Umbilical cord (tissue), 2 donors: ENCODE data around the gene RASAL2. TPM values are rescaled to one million over a fixed set of nuclear protein-coding genes. Genes with fewer than 3 reads are reported as not detected.

ENCODE experiments used
- DNase-seq: peaks from one replicate; pipeline ENCODE4 v3.0.0-alpha.2; 2015; ENCODE audit warnings: low spot score
- total RNA-seq: library from RNA; depleted of rRNA; stranded (reverse); fragments of >200 nt; gene quantifications from one replicate; pipeline ENCODE4 v1.2.3, GENCODE V29; 2014; ENCODE audit warnings: low replicate concordance; ENCODE audit not compliant: insufficient read depth

RASAL2 gene
- total RNA-seq, 1 donor from 2014 or later: 40.7 TPM

DNA sequence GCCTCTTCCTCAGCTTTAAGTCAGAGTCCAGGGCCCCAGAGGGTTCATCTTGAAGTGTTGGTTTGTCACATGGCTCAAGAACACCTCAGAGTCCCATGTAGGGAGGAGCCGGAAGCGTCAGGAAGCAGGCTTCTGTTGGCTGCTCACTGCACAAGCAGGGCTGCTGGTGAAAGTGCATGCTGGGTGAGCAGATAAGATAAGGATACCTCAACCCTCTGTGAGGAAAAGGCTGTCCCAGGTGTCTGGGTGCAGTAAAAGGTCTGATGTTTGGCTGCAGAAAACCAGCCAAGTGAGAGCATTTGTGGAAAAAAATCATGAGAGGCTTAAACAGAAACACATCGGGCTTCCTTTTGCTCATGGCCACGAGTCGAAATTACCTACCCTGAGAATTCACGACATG, 412.8 kb downstream of the RASAL2 start:
- DNase-seq: no peak

DNA sequence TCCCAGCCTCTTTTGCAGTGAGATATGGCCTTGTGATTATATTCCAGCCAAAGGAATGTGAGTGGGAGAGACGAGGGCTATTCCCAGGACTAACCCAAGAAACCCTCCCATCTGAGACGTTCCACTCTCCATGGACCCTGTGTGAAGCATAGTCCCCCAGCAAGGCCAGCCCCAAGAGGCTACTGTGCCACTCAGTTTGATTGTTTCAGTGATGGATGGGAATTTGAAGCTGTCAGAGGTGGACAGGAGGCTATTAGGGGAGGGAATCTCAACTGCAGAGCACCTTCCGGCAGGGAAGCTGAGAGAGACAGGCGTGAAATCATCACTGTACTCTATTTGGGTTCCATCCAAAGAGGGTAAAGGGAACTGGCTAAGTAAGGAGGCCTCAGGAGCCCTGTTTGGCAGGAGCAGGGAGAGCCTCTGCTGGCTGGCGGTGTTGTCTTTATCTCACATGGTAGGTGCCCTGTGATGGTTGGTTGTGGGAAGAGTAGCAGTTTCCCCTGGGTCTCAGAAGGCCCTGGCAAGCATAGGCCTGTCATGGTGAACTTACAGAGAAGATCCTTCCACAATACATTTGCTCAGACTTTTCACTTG, 415.6 kb downstream of the RASAL2 start:
- no peak for DNase-seq

DNA sequence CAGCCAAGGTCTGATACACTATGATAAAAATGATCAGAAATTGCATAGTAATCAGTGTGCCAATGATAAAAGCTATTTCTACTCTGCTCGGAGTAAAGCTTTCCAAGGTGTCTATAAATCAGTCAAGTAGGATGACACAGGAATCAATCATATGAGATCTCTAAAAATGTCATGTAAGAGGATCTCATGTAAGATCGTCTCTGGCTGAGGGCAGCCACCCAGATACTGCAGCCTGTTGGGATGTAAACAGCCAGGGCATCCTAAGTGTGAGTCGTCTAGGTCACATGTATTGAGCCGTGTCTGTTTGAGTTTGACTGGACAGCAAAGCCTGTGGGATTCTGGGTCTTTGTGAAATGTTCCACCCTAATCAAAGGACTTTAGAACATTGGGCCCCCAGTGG, 416.3 kb downstream of the RASAL2 start:
- no peak for DNase-seq

DNA sequence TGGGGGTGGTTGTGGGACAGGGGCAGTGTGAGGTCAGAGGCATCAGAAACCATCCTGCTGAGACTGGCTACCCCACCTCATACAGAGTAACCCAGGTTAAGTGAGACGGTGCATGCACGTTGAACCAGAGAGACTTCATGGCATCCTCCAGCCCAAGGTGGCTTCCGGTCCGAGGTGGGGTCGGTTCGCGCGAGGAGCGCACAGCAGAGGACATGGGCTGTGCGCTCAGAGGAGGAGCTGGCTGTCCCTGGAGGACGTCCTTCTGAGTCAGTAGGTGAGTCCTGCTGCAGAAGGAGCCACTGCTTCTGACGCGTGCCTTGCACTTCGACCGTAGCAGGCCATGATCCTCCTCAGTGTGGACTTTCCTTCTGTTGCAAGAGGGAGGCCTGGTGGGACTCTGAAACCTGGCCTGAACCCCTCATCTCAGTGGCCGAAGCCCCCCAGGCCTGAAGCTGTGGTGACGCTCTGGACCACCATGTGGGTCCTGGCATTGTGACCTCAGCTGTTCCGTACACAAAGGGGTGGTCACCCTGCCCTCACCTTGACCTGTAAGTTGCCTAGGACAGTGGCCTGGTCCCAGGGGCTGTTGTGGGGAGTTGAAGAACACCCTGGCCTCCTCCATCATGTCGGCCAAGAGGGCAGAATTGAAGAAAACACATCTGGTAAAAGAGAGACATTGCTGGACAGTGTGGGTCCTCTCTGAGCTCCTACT, 418.8 kb downstream of the RASAL2 start, which contains the start of gene TEX35:
Gene TEX35 (plus strand): TSS at position 544 of the 712 bp plus-strand sequence. CDS start 80 bp downstream, at position 624.
- DNase-seq: no peak

DNA sequence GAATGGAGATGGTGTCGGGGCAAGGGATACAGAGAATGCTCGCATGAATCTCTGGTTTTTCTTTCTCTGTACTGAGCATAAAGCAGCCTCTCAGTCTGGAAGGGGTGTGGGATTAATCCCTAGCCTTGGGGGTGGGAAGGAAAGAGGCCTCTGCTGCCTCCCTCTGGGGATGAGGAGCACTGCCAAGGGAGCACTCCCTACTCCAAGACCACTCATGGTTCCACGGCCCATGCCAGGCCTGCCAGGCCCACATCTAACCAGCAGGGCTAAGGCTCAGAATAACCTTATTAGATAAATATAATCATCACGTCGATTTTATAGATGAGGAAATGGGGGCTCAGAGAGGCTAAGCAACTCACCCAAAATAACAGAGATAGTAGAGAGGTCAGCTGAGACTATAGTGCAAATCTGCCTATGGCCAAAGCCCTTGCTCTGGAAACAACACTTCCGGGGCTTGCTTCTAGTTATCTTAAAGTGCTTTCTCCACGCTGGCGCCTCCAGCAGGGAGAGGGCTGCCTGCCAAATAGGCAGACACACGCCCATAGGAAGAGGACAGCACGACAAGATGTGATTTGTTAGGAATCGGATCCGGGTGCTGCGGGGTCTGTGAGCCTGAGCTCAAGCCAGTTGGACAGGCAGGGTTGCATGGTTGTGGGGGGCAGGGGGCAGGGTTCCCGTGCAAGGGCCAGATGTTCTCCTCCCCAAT, 419.5 kb downstream of the RASAL2 start:
- peak; percentile 75 for DNase-seq

DNA sequence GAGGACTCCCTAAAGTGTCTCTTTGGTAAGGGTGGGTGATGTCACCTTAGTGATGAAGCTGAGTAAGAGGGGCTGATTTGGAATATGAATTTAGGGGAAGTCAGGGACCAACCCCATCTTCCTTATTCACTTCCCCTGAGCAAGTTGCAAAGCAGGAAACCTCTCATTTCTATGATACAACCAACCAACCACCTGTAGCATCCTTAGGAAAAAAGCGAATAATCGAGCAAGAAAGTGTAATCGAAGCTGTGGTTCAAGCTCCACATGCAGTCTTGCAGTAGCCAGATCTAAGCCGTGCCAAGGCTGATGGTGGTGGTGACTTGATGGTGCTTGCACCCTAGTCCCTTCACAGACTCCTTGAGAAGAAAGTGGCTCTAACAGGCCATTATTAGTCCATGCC, 422.2 kb downstream of the RASAL2 start:
- no peak for DNase-seq

DNA sequence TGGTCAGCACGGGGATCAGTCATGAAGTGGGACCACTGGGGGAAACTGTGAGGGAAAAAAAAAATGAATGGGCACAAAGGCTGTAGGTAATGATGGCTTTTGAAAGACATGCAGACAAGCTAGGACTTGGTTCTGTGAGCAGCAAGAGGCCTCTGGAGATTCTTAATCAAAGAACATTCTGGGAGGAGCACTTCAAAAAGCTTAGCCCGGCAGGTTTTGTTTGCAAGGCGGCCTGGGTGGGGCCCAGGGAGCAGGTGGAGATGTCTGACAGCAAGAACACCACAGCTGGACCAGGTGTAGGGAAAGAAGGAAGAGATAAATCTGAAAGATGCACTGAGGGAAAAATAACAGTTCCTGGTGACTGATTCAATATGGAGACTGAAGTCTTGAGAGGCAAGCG, 425.0 kb downstream of the RASAL2 start:
- DNase-seq: peak; percentile 44

DNA sequence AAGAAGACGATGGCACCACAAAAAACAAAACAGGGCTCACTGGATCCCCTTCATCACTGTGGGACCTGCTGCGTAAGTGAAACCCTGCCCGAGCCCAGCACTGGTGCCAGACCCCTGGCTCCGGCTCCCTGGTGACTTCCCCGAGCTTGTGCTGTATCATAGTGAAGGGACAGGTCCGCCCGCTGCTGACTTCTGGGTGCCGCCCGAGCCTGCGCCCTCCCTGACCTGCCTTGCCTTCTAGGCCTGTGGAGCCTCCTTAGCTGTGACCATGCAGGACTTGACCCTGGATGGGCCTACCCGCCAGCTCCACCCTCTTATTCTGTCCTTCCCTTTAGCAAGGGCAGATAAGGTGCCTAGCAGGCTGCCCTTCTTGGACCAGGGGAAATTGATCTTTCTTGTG, 426.9 kb downstream of the RASAL2 start:
- no peak for DNase-seq

DNA sequence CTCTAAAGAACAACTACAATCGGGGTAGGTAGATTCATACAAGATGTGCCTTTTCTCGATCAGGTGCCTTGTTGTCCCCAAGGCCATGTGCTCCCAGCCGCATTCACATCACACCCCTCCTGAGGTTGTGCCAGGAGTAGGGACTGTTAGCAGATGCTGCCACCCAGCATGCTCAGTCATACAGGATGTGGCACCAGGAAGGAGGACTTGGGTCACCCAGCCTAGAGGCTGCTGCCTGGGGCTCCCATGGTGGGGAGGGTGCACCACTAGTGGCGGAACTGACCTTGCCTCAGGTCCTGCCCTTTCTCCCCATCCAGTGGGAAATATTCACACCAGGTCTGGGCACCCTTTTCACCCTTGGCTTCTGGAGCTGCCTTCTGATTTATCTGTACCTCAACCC, 427.3 kb downstream of the RASAL2 start:
- DNase-seq: no peak

DNA sequence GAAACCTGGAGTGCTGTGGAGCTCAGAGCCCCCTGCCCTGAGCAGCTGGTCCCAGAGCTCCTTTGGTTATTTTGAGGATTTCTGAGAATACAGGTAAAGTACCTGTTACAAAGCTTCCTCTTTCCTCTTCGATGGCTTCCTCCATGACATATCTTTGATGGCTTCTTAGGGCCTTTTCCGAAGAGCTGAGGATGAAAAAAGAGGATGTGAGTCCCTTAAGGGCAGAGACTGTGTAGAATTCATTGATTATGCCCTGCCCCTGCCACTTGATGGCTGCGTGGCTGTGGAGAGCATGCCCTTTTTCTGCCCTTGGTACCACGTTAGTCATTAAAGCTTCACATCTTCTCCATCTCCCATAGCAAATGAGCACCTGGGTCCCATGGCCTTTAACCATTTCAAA, 433.2 kb downstream of the RASAL2 start:
- DNase-seq: no peak

DNA sequence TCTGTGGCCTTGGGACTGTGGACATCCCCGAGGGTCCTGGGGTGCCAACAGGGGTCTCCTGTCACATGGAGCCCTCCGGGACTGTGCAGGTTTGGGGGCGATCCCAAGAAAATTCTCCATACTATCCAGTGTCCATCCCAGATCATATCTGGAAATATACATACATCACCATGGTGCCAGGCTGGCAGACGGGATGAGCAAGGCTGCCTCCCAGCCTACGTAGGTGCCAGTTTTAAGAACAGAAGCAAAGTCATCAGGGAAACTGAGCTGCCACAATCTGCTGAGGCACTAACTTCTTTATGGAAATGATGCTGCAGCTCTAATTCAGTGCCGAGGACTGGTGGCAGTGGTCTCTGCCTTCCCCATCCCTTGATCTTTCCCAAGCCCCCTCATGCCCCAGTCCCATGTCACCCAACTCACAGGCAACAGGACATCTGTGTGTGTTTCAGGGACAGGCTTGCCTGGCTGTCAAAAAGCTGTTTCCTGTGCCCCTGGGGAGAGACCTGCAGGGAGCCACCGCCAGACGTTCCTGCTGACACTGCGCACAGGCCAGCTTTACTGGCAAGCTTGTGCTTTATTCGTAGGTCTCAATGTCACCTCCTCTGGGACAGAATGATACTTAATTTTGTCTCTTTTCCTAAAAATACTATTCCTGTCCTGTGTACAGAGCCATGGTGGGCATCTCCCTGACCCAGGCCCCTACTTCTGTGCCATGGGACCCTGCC, 434.5 kb downstream of the RASAL2 start:
- no peak for DNase-seq

DNA sequence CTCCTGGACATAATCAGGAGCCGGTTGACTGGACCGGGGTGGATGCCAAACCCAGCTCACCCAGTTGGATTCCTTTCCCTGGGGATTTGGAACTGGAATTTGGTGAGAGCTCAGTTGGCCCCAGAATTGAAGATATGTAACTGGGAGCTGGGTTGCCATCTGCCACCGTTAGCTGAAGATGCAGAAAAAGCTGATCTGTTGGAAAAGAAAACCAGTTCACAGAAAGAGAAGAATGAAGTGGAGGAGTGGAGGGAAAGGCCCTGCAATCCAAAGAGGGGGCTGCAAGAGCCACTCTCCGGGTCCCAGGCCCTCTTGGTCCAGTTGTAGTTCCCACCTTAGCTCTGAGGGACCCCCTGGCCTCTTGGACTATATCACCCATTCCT, 435.0 kb downstream of the RASAL2 start:
- no peak for DNase-seq

DNA sequence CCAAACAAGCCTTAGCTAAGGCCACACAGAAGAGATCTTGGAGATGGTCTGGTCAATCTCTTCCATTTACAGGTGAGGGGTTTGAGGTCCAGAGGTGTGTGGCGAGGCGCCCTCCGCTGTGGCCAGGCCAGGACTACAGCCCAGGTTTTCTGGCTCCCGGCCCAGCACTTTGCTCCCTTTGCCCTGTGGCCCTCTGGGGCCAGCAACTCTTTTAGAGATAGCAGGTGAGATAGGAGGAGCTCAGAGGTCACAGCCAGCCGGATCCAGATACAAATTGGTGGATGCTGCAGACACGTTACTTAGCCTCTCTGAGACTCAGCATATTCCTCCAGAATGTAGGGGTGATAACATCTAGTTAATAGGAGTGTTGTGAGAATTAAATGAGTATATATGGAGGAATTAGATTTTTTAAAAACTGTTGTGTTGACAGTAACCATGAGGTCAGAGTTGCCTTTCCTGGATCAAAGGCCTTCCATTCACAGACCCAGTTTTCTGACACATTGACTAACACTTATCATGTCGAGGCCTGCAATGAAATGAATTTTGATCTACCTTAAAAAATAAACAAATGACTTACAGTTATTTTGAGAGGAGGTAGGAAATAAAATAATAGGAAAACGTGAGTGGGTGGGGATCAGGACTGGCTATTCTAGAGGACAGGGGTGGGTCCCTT, 435.6 kb downstream of the RASAL2 start:
- no peak for DNase-seq

DNA sequence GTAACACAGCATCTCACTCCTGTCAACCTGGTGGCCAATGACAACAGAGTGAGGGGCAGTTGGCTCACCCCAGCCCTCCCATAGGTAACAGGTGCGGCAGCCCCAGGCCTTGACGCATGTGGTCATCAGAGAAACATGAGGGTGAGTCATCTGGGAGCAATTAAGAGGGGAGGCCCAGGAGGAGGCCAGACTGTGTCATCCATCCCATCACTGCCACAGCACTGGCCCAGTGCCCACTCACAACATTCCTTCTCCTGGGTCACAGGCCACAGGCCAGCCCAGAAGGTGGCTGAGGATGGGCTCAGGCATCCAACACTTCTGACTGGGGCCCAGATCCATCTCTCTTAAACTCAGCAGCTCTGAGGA, 436.1 kb downstream of the RASAL2 start:
- DNase-seq: no peak

DNA sequence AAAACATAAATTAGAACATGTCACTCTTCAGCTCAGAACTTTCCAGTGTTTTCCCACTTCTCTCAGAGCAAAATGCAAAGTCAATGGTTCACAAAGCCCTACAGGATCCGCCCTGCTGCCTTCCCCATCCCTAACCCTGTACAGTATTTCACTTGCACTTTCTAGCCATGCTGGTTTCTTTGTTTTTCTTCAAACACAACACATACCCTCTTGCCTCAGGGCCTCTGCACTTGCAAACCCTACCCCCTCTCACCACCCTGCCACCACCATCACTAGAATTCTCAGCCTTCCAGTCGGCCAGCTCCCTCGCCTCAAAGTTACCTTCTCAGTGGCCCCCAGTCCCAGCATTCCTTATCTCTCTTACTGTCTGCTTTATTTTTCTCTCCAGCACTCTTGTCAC, 436.6 kb downstream of the RASAL2 start:
- no peak for DNase-seq

DNA sequence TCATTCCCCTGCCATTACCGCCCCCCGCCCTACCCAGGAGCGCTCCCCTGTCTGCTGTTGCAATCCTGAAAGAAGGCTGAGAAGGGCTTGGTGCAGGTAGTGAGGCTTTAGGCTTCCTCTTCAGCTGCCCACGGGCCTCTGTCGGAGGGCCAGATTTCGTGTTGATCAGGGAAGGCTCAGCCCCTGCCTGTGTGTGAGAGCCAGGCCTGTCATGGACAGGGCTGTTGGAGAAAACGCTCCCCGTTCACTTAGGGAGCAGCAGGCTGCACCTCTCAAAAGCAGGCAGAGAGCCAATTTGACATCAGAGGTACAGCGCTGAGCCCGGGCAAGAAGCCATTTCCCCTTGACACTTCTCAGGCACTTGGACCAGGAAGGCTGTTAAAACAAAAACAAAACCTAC, 438.0 kb downstream of the RASAL2 start:
- no peak for DNase-seq

DNA sequence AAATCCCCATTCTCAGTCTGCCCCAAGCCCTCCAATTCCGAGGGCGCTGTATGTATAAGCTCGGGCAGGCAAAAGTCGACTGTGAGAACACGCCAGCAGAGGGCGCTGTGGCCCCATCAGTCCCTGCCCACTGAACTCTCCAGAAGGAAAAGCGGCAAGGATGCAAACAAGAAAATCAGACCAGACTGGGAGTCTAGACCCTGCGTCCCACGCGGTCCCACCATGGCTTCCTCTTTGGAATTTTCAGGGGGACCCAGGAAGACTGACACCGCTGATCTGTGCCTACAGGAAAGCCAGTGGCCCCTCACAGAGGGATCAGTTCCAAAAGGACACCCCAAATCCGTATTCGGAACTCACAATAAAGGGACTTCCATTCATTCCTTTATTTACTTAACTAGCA, 438.5 kb downstream of the RASAL2 start:
- DNase-seq: peak; percentile 81

DNA sequence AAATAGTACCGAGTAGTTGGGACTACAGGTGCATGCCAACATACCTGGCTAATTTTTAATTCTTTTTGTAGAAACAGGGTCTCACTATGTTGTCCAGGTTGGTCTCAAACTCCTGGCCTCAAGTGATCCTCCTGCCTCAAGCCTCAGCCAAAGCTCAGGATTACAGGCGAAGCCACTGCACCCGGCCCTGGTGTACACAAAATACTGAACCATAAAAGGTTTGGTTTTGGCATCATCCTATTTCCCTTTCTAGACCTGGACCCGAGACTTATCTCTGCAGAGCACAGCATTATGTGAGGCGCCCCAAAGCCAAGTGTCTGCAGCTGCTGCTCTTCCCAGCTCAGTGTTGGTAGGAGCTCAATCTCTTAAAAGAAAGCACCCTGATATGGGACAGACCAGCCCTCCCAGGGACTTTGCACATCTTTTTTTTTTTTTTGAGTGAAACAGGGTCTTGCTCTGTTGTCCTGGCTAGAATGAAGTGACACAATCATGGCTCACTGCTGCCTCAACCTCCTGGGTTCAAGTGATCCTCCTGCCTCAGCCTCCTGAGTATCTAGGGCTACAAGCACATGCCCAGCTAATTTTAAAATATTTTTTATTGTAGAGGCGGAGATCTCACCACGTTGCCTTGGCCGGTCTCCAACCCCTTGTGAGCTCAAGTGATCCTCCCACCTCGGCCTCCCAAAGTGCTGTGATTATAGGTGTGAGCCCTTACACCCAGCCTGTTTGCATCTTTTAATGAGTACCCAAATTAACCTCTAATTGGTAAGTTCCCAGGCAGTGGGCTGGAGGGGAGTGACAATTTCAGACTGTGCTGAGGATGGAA, 439.4 kb downstream of the RASAL2 start:
- DNase-seq: peak; percentile 29
